Right lobe of liver (tissue), 4 donors: ENCODE measurements around the gene QRSL1.

Source experiments
- CTCF ChIP-seq, 4 donors: fragments of 200-600 bp in 3 of 4; fragments of 450-650 bp in 1 of 4; IDR thresholded peaks; one replicate each; pipeline versions ENCODE4 v1.5.1 to v1.8.0; 2016 to 2022; ENCODE audit warnings: antibody characterized with exemption in 4 of 4, mild to moderate bottlenecking in 2 of 4
- POLR2A ChIP-seq: fragments of 450-650 bp; IDR thresholded peaks from one replicate; pipeline ENCODE4 v1.6.1; 2017; ENCODE audit warnings: antibody characterized with exemption, mild to moderate bottlenecking
- donor health status: DM: no; HTN: no; CAD: no.
- donor health status: DM: no; HTN: no; CAD: no.
- donor health status: DM: no; HTN: yes; CAD: no.

- TF ChIP-seq CTCF (IDR thresholded peaks at IDR 0.05) (no peak), POLR2A (no peak)
Measured at GRCh38 chr6:106619223-106619622, 10.2 kb upstream of the QRSL1 start.
